Chondrocyte (in vitro differentiated cells): Measurements from ENCODE around the gene TRPM4. TPM values are rescaled to one million over a fixed set of nuclear protein-coding genes. Genes with fewer than 3 reads are reported as not detected.

Experiments used
- DNase-seq: peaks from one replicate; pipeline ENCODE4 v3.0.0; 2021; ENCODE audit warnings: mixed read lengths, low spot score
- H3K27ac Mint-ChIP-seq: one replicate; pipeline ENCODE4 v1.8.0; 2021; ENCODE audit warnings: mild to moderate bottlenecking, moderate library complexity, mixed read lengths; ENCODE audit not compliant: unreplicated experiment
- H3K27me3 Mint-ChIP-seq: 2 replicates; pipeline ENCODE4 v1.8.0; 2021; ENCODE audit warnings: low read depth, mixed read lengths
- H3K36me3 Mint-ChIP-seq: 2 replicates; pipeline ENCODE4 v1.8.0; 2021; ENCODE audit warnings: low read depth, mixed read lengths
- H3K4me1 Mint-ChIP-seq: 2 replicates; pipeline ENCODE4 v1.8.0; 2021; ENCODE audit warnings: low read depth, mild to moderate bottlenecking, mixed read lengths
- H3K4me3 Mint-ChIP-seq: one replicate; pipeline ENCODE4 v1.8.0; 2021; ENCODE audit warnings: mild to moderate bottlenecking, moderate library complexity, mixed read lengths; ENCODE audit not compliant: unreplicated experiment
- H3K9me3 Mint-ChIP-seq: 2 replicates; pipeline ENCODE4 v1.8.0; 2021; ENCODE audit warnings: low read depth, mixed read lengths
- long read RNA-seq: library from polyadenylated mRNA; stranded (forward); transcript quantifications from one replicate; pipeline ENCODE4 v2.0.0, GENCODE V29; 2021
- total RNA-seq: library from RNA; stranded (reverse); gene quantifications from 3 replicates; pipeline ENCODE4 v1.2.1, GENCODE V29; 2021
- TF ChIP-seq, protein P1 (sequence below): fragments of 200-600 bp; sonication (generic); IDR thresholded peaks from 2 replicates; pipeline ENCODE4 v1.5.0; 2021; ENCODE audit warnings: antibody characterized with exemption, mild to moderate bottlenecking, moderate library complexity

The TRPM4 gene
- total RNA-seq, result 42.2 to 53.4 TPM (median 50.2 TPM) in 3 replicates
- long read RNA-seq, full-length matches to known transcripts, result 74 of 110 reads
- long read RNA-seq, partial matches to known transcripts, result 20 of 110 reads
- long read RNA-seq, other reads (novel, unspliced or antisense), result 16 of 110 reads

- H3K36me3 Mint-ChIP-seq, result peaks cover 12% of the 10 kb centered on the region
These were observed at the start of gene TRPM4 for GRCh38 chr19:49157445-49158224. Gene TRPM4 (plus strand): TSS chr19:49157792. CDS start chr19:49157867, 75 bp downstream.

GRCh38 chr19:49109051-49109450 lies 48.5 kb upstream of the TRPM4 start:
- no peaks in the 10 kb centered on the region for H3K27me3 Mint-ChIP-seq
- TF ChIP-seq, protein P1, sequence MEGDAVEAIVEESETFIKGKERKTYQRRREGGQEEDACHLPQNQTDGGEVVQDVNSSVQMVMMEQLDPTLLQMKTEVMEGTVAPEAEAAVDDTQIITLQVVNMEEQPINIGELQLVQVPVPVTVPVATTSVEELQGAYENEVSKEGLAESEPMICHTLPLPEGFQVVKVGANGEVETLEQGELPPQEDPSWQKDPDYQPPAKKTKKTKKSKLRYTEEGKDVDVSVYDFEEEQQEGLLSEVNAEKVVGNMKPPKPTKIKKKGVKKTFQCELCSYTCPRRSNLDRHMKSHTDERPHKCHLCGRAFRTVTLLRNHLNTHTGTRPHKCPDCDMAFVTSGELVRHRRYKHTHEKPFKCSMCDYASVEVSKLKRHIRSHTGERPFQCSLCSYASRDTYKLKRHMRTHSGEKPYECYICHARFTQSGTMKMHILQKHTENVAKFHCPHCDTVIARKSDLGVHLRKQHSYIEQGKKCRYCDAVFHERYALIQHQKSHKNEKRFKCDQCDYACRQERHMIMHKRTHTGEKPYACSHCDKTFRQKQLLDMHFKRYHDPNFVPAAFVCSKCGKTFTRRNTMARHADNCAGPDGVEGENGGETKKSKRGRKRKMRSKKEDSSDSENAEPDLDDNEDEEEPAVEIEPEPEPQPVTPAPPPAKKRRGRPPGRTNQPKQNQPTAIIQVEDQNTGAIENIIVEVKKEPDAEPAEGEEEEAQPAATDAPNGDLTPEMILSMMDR, result no peak
- peaks cover 26% of the 10 kb centered on the region for H3K36me3 Mint-ChIP-seq
- H3K27ac Mint-ChIP-seq, result peak overlapping the region; percentile 52
- no peak overlapping the region for H3K4me3 Mint-ChIP-seq
- peaks cover 35% of the 10 kb centered on the region for H3K4me1 Mint-ChIP-seq
- no peaks in the 10 kb centered on the region for H3K9me3 Mint-ChIP-seq
- no peak for DNase-seq

More at GRCh38 chr19:49157445-49158224, at the start of gene TRPM4:
- Mint-ChIP-seq H3K4me1 (peaks cover 19% of the 10 kb centered on the region), H3K4me3 (peak within 1 kb of the TSS; percentile 77), H3K9me3 (peaks cover 3% of the 10 kb centered on the region), H3K27ac (peak within 1 kb of the TSS; percentile 88), H3K27me3 (peaks cover 3% of the 10 kb centered on the region)
- TF ChIP-seq, protein P1, result no peak
- no peak for DNase-seq

DNA sequence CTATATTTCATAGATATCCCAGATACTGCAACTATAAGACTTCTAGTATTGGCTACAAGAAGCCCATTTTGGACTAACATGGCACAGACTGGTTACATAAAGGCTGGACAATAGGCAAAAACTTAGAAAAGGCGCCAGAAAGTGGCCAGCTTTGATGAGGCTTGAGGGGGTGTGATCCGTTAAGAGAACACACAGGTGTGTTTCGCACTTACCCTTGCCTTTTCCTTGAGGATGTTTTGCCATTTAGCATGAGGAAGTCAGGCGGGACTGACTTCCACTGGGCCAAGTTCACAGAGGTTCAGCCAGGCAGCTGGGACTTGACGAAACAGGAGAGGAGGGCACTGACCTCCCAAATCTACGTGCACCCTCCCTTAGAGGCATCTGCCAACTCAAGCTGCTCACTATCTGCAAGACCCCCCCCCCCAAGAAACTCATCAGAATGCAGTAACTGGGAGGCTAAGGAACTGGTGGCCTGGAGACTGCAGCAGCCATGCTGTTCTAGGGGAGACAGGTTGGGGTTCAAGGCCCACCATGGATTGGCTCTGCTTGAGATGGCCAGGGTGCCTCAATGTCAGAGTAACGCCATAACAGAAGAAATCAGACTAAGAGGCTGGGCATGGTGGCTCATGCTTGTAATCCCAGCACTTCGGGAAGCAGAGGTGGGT lies 47.9 kb upstream of the TRPM4 start:
- peaks cover 35% of the 10 kb centered on the region for H3K4me1 Mint-ChIP-seq

GRCh38 chr19:49110567-49110966 lies 47.0 kb upstream of the TRPM4 start:
- DNase-seq, result no peak
- H3K27me3 Mint-ChIP-seq, result no peaks in the 10 kb centered on the region
- TF ChIP-seq, protein P1, result no peak
- H3K4me1 Mint-ChIP-seq, result peaks cover 40% of the 10 kb centered on the region
- peak overlapping the region; percentile 79 for H3K27ac Mint-ChIP-seq
- H3K36me3 Mint-ChIP-seq, result peaks cover 20% of the 10 kb centered on the region
- no peaks in the 10 kb centered on the region for H3K9me3 Mint-ChIP-seq
- no peak overlapping the region for H3K4me3 Mint-ChIP-seq

More for the DNA sequence above, 47.9 kb upstream of the TRPM4 start:
- no peak for DNase-seq
- no peaks in the 10 kb centered on the region for H3K27me3 Mint-ChIP-seq
- H3K4me3 Mint-ChIP-seq, result no peak overlapping the region
- H3K36me3 Mint-ChIP-seq, result peaks cover 25% of the 10 kb centered on the region
- no peaks in the 10 kb centered on the region for H3K9me3 Mint-ChIP-seq
- TF ChIP-seq, protein P1, result no peak
- no peak overlapping the region for H3K27ac Mint-ChIP-seq

DNA sequence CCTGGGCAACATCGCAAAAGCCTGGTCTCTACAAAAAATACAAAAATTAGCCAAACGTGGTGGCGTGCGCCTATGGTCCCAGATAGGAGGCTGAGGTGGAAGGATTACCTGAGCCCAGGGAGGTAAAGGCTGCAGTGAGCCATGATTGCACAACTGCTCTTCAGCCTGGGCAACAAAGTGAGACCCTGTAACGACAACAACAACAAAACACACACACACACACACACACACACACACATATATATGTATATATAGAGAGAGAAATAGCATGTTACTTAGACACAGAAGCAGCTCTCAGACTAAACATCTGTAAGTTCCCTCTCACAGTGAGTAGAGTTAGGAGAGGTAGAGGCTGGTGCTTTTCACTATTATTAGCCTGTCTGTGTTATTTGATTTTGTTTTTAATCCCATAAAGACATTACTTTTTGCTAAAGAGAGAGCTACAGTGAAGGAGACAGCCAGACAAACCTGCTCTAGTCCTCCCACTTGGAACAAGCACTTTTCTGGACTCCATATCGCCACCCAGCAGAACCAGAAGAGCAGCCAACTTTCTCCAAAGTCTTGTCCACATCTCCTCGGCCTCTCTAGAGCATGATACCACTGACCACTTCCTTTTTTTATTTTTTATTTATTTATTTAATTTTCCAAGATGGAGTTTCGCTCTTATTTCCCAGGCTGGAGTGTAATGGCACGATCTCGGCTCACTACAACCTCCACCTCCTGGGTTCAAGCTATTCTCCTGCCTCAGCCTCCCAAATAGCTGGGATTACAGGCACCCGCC lies 46.2 kb upstream of the TRPM4 start:
- Mint-ChIP-seq H3K9me3 (no peaks in the 10 kb centered on the region), H3K4me3 (no peak overlapping the region), H3K4me1 (peaks cover 42% of the 10 kb centered on the region), H3K27ac (peak overlapping the region; percentile 27), H3K27me3 (no peaks in the 10 kb centered on the region), H3K36me3 (peaks cover 18% of the 10 kb centered on the region)
- TF ChIP-seq, protein P1, result no peak
- no peak for DNase-seq
